GM19023 (cell line): ENCODE results near the gene IQSEC1.
A peak's percentile ranks its signal among the peaks of the same experiment; 100 is the strongest.

Experiments
- ATAC-seq: cut with Tn5 transposase; IDR thresholded peaks from one replicate; pipeline ENCODE4 v1.9.1; 2021; ENCODE audit warnings: mild to moderate bottlenecking, moderate library complexity; ENCODE audit not compliant: unreplicated experiment

Gene IQSEC1

GRCh38 chr3:13086531-13086981, 13.3 kb upstream of the IQSEC1 start:
- no peak for ATAC-seq

- no peak for ATAC-seq
These were observed 12.6 kb upstream of the IQSEC1 start for GRCh38 chr3:13085846-13086179.

GRCh38 chr3:13085081-13085845, 12.0 kb upstream of the IQSEC1 start:
- ATAC-seq = no peak

- ATAC-seq = no peak
These were observed 10.7 kb upstream of the IQSEC1 start for GRCh38 chr3:13083898-13084297.

- no peak for ATAC-seq
These were observed 10.0 kb upstream of the IQSEC1 start for GRCh38 chr3:13083254-13083653.

- ATAC-seq = no peak
These were observed 9.4 kb upstream of the IQSEC1 start for GRCh38 chr3:13082677-13083076.

GRCh38 chr3:13081603-13082360, 8.6 kb upstream of the IQSEC1 start:
- ATAC-seq = no peak

- ATAC-seq = no peak
These were observed 7.4 kb upstream of the IQSEC1 start for GRCh38 chr3:13080591-13080990.

- ATAC-seq = no peak
These were observed 6.8 kb upstream of the IQSEC1 start for GRCh38 chr3:13080026-13080425.

GRCh38 chr3:13079510-13079909, 6.3 kb upstream of the IQSEC1 start:
- ATAC-seq = no peak

GRCh38 chr3:13079051-13079450, 5.8 kb upstream of the IQSEC1 start:
- no peak for ATAC-seq

GRCh38 chr3:13078163-13078905, 5.1 kb upstream of the IQSEC1 start:
- no peak for ATAC-seq

- ATAC-seq = no peak
These were observed 4.4 kb upstream of the IQSEC1 start for GRCh38 chr3:13077431-13078162.

- ATAC-seq = no peak
These were observed 2.9 kb upstream of the IQSEC1 start for GRCh38 chr3:13075986-13076654.

- ATAC-seq = no peak
These were observed 2.1 kb upstream of the IQSEC1 start for GRCh38 chr3:13075318-13075717.

- no peak for ATAC-seq
These were observed 762 bp upstream of the IQSEC1 start for GRCh38 chr3:13074006-13074375.

- ATAC-seq = peak; percentile 35
These were observed 466 bp downstream of the IQSEC1 start for GRCh38 chr3:13072600-13073325.

- ATAC-seq = peak; percentile 53
These were observed 1.0 kb downstream of the IQSEC1 start for GRCh38 chr3:13072239-13072599.

- no peak for ATAC-seq
These were observed 1.5 kb downstream of the IQSEC1 start for GRCh38 chr3:13071695-13072094.
